HG02981 (cell line): ENCODE data around the gene MAP3K20.
A peak's percentile ranks its signal among the peaks of the same experiment; 100 is the strongest.
"Not testable (repeated sequence)": the region's sequence is repeated elsewhere in the genome, so short reads cannot be mapped to it uniquely, and the experiment has no call there.

Experiments
- ATAC-seq: cut with Tn5 transposase; IDR thresholded peaks from one replicate; pipeline ENCODE4 v1.9.1; 2021; ENCODE audit warnings: mild to moderate bottlenecking, moderate library complexity; ENCODE audit not compliant: unreplicated experiment

Gene MAP3K20

GRCh38 chr2:173075781-173076580, at the start of gene MAP3K20:
TSS of gene MAP3K20 (plus strand) at chr2:173075846. CDS start at chr2:173091032, 15,186 bp downstream.
- peak; percentile 55 for ATAC-seq

DNA sequence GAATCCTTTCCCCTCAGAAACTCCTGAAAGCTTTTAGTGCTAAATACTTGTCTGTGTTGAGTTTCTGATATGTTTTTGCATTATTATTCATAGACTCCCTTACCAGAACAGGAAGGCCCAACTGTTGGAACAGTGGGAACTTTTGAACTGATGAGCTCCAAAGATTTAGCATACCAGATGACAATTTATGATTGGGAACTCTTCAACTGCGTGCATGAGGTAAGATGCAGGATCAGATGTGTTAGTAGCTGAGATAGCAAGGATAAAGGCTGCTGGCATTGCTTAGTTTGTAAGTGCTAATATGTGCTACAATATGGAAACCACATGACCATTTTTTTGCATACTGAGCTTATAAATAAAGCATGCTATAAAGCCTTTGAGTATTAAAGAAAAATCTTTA, 49.2 kb upstream of the MAP3K20 start:
- ATAC-seq: no peak

GRCh38 chr2:173027181-173028128, 48.2 kb upstream of the MAP3K20 start:
- ATAC-seq: no peak

- ATAC-seq: no peak
Measured at GRCh38 chr2:173028141-173028540, 47.5 kb upstream of the MAP3K20 start.

DNA sequence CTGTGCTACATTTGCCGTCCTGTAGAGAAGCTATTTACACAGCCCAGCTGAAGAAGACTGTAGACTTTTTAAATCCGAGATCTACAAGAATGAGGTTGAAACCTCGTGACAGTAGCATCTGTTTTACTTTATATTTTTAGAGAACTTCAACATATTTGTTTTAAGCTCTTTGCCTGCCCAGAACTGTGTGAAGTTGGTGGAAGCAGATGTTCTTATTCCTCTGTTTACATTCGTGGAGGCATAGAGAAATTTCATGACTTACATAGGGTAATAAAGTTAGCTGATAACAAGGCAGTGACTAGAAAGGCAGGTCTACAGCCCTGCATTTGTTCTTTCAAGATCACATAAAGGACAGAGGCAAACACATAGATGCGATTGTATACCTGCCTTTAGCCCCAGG, 47.0 kb upstream of the MAP3K20 start:
- ATAC-seq: no peak

DNA sequence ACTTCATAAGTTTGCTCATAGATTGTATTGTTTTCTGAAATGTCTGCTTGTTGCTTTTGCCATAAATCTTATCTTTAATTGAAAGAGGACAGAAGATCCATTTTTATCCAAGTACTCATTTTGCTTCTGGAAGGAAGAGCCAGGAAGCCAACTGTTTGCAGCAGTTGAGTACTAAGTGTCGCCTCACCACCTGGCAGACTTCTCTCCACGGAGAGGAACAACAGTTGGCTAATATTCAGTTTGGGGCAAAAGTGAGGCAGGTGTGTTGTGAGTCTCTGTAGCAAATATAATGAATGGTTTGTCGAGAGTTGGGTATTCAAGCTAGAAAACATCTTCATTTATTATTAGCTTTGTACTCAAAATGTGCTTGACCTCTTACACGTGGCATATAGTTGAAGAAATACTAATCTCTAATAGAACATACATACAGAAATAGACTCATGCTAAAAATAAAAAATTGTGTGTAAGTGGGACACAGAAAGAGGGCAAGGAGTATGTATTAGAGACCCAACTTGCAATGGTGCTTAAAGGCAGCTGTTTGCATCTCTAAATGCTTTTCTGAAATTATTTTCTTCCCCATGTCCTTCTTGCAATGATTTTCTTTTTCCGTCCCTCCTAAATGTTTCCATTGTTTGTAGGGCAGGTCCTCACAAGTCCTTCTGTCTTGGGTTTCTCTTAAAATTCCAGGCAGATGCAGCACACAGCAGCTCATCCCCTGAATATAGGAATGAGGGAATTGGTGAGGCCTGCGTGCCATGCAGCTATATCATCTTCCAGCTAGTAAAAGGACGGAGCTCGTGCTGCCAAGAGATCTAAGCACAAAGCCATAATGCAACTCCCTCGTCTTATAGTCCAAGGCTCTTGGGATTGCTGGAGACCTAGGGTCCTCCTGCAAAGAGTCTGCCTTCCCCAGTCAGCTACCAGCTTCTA, 44.8 kb upstream of the MAP3K20 start:
- no peak for ATAC-seq

- ATAC-seq: no peak
Measured at GRCh38 chr2:173032032-173032431, 43.6 kb upstream of the MAP3K20 start.

- no peak for ATAC-seq
Measured at GRCh38 chr2:173033084-173033483, 42.6 kb upstream of the MAP3K20 start.

DNA sequence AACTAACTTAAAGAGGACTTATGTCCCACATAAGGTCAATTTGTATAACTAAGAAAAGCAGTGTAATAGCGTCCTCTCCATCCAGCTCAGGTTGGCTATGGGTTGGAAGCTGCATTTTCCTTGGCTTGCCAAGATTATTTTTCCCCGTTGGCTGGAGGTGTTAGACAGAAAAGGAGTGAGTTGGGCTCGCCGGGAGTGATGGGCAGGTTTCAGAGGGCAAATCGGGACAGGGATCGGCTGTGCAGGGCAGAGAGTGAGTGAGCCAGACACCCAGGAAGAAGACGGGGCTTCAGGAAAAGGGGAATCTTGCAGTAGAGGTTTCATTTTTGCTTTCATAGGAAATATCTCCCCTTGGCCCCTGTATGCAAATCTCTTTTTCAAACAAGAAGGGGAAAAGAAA, 41.5 kb upstream of the MAP3K20 start:
- ATAC-seq: no peak

- ATAC-seq: no peak
Measured at GRCh38 chr2:173037245-173038120, 38.2 kb upstream of the MAP3K20 start.

- not testable (repeated sequence) for ATAC-seq
Measured at GRCh38 chr2:173038257-173038656, 37.4 kb upstream of the MAP3K20 start.

- no peak for ATAC-seq
Measured at GRCh38 chr2:173040729-173041128, 34.9 kb upstream of the MAP3K20 start.

DNA sequence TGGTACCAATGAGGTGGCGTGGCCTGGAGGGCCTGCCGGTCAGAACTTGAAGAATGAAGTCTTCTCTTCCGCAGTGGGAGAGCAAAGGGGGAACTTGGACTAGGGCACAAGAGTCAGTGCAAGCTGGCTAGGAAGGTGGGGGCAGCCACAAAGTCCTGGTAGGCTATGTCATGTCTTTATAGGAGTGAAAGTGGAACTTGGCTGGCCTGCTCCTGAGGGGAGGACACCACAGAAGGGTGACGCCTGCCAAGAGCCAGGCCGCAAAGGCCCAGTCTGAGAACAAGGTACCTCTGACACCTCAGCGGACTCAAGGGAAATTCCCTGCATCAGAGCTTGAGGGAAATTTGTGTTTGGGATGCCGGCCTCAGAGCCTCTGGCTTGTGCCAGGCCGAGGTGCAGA, 32.2 kb upstream of the MAP3K20 start:
- ATAC-seq: no peak

DNA sequence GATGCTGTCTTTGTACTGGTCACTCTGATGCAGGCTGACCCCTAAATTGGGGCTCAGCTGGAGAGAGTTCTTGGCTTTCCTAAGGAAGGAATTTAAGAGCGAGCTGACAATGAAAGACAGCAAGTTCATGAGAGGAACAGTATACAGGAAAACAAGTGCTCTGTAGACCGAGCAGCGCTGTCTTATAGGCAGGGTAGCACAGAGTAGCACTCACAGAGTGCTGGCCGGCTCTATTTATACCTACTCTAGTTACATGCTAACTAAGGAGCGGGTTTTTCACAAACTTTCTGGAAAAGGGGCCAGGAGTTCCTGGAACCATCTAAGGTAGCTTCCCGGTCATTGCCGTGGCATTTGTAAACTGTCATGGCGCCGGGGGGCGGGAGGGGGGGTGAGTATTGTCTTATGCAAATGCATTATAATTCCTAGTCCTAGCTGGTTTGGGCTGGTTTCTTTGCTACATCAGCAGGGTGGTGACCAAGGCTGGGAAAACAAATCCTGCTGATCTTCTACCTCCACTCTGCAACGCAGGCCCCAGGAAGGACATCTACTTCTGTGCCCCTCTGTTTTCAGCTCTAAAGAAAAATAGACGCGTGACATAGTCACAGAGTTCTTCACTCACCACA, 31.6 kb upstream of the MAP3K20 start:
- no peak for ATAC-seq

- ATAC-seq: no peak
Measured at GRCh38 chr2:173044686-173045085, 31.0 kb upstream of the MAP3K20 start.

DNA sequence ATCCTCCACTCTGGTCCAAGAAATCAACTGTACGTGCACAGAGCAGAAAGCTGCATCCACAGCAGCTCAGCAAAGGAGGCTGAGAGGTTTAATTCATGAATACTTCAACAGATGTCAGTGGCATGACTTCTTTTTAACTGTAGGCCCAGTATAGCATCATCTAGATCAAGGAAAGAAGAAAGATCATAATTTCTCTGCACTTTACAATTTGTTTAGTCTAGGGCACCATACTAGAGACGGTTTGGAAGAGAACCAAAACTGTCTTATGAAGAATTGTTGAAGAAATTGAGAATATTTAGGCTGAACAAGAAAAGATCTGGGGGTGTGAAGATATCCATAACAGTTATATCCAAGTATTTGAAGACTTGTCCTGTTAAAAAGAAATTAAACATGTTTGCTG, 30.5 kb upstream of the MAP3K20 start:
- no peak for ATAC-seq

- ATAC-seq: peak; percentile 5
Measured at GRCh38 chr2:173048522-173048896, 27.1 kb upstream of the MAP3K20 start.

DNA sequence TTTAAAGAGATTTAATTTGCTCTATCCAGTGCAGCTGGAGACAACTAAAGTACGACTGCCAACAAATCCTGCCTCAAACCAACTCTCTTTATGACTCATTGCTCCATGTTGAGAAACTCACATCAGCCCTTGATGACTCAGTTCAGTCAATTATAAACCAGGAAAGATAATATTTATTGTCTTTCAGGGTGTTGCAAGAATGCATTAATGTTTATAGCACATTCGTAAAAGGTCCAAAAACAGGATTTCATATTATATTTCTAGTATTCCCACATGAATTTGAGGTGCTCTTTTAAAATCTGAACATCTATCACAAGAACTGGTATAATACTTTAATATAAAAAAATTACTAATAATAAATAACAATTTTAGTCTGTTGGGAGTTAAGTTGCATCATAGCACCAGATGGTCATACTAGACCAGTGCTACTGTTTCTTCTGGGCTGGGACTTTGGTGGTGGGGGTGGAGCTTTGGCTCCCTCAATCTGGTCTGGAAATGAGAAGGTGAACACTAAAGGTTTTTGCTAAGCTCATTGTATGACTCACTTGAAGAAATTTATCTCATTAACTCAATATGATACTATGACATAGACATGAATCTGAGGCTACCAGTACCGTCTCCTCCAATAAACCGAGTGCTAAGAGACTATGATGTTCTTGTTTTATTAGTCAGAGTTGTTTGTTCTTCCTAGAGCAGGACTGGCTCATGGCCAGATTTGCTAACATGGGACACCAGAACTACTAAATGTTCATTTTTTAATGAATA, 26.6 kb upstream of the MAP3K20 start:
- ATAC-seq: peak; percentile 94

DNA sequence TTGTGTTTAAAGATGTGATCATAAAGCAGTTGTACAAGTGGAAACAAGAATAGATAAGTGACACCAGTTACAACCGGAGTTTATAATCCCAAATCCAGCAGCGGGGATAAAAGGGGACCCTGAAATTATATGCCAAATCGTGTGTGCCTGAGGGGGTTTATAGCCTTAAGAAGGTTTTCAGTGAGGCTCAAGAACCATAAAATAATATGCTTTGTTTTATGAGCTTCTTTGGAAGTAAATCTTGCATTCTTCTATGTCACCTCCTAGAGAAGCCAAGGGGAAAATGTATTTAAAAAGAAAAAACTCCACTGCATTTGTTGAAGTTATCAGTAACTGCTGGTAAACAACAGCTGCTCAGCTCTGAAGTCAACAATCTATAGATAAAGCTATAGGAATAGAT, 25.8 kb upstream of the MAP3K20 start:
- ATAC-seq: no peak
